OCI-LY3 (cell line): Measurements from ENCODE around the gene HPS5.

Experiments used
- H2AFZ ChIP-seq: fragments of 200-600, 300-600 bp; shearing (Covaris generic); 2 replicates; pipeline ENCODE4 v1.6.0; 2014; ENCODE audit warnings: antibody characterized with exemption, low read depth, low read length
- H3K27ac ChIP-seq: fragments of 200-600, 300-600 bp; sonication (generic); 2 replicates; pipeline ENCODE4 v1.5.1; 2014; ENCODE audit warnings: mild to moderate bottlenecking, low read length, moderate library complexity, mixed read lengths
- H3K27me3 ChIP-seq: fragments of 200-600, 300-600 bp; sonication (generic); 2 replicates; pipeline ENCODE4 v1.6.1; 2014; ENCODE audit warnings: low read depth, low read length, mixed read lengths
- H3K36me3 ChIP-seq: fragments of 200-600, 300-600 bp; sonication (generic); replicated peaks from 2 replicates; pipeline ENCODE3; 2014; ENCODE audit warnings: low read depth, low read length, mixed read lengths
- H3K4me1 ChIP-seq: fragments of 300-600, 200-600 bp; sonication (generic); 2 replicates; pipeline ENCODE4 v1.6.1; 2014; ENCODE audit warnings: low read length, mixed read lengths
- H3K4me2 ChIP-seq: fragments of 200-600, 300-600 bp; sonication (generic); 2 replicates; pipeline ENCODE4 v1.6.1; 2014; ENCODE audit warnings: low read length, mixed read lengths
- H3K4me3 ChIP-seq: fragments of 300-600, 200-600 bp; sonication (generic); 2 replicates; pipeline ENCODE4 v1.5.1; 2014; ENCODE audit warnings: antibody characterized with exemption, mild to moderate bottlenecking, low read length, moderate library complexity
- H3K79me2 ChIP-seq: fragments of 300-600, 200-600 bp; shearing (Covaris generic); 2 replicates; pipeline ENCODE4 v1.6.1; 2014; ENCODE audit warnings: mild to moderate bottlenecking, low read length, mixed read lengths
- H3K9ac ChIP-seq: fragments of 300-600, 200-600 bp; shearing (Covaris generic); 2 replicates; pipeline ENCODE4 v1.6.0; 2014; ENCODE audit warnings: mild to moderate bottlenecking, low read length, moderate library complexity
- H3K9me3 ChIP-seq: fragments of 200-600, 300-600 bp; shearing (Covaris generic); 2 replicates; pipeline ENCODE4 v1.6.1; 2014; ENCODE audit warnings: low read length, mixed read lengths; ENCODE audit not compliant: insufficient read depth
- H4K20me1 ChIP-seq: fragments of 200-600, 300-600 bp; sonication (generic); 2 replicates; pipeline ENCODE4 v1.6.1; 2016; ENCODE audit warnings: low read length, mixed read lengths; ENCODE audit not compliant: insufficient read depth
- CTCF ChIP-seq: fragments of 200-600, 300-600 bp; sonication (generic); IDR thresholded peaks from 2 replicates; pipeline ENCODE4 v1.5.1; 2014; ENCODE audit warnings: antibody characterized with exemption, low read length, low read depth
- EZH2phosphoT487 ChIP-seq: fragments of 200-600 bp; shearing (Covaris generic); IDR thresholded peaks from 2 replicates; pipeline ENCODE4 v1.6.1; 2018; ENCODE audit warnings: antibody characterized with exemption, mixed run types, low read depth

HPS5 gene

GRCh38 chr11:18322818-18323570 lies 1.1 kb upstream of the HPS5 start:
- Histone ChIP-seq H3K9me3 (no peaks in the 10 kb centered on the region), H3K4me3 (peak overlapping the region; percentile 91), H3K27ac (no peak overlapping the region; the same call in 1 of the 2 replicates), H3K4me2 (peak overlapping the region; percentile 89), H3K4me1 (peaks cover 42% of the 10 kb centered on the region), H3K79me2 (peaks cover 93% of the 10 kb centered on the region), H3K27me3 (no peaks in the 10 kb centered on the region), H3K36me3 (peaks cover 21% of the 10 kb centered on the region), H3K9ac (peak overlapping the region; percentile 95), H2AFZ (no peak overlapping the region), H4K20me1 (peaks cover 14% of the 10 kb centered on the region; the same call in 1 of the 2 replicates)
- TF ChIP-seq CTCF: no peak
- TF ChIP-seq EZH2phosphoT487: no peak

DNA sequence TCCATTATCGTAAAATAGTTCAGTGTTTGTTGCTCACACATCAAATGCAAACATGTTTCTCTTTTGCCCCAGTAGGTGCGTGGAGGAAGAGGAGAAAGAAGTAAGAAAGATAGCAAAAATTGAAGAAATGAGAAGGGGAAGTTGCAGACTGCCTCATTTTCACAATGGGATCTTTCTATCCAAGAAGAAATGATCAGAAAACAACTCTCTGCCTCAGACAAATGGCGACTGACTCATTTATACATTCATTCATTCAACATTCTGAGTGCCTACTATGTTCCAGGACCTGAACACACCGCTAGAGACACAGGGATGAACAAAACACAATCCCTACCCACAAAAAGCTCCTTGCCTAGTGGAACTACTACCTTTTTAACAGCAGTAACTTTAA lies 367 bp downstream of the HPS5 start:
- Histone ChIP-seq H3K4me1 (peaks cover 42% of the 10 kb centered on the region), H3K4me2 (peak overlapping the region; percentile 79), H4K20me1 (peaks cover 15% of the 10 kb centered on the region; the same call in 1 of the 2 replicates), H3K79me2 (peaks cover 93% of the 10 kb centered on the region), H3K27ac (peak overlapping the region; percentile 92), H3K36me3 (peaks cover 21% of the 10 kb centered on the region), H3K4me3 (peak overlapping the region; percentile 91), H3K9me3 (no peaks in the 10 kb centered on the region), H3K9ac (peak overlapping the region; percentile 95), H3K27me3 (no peaks in the 10 kb centered on the region), H2AFZ (peak overlapping the region; percentile 49)
- TF ChIP-seq CTCF: no peak
- no peak for TF ChIP-seq EZH2phosphoT487

GRCh38 chr11:18320617-18321016 lies 1.3 kb downstream of the HPS5 start:
- Histone ChIP-seq H4K20me1 (peaks cover 18% of the 10 kb centered on the region; the same call in 1 of the 2 replicates), H3K27me3 (no peaks in the 10 kb centered on the region), H3K27ac (peak overlapping the region; percentile 92; the same call in 1 of the 2 replicates), H3K36me3 (peaks cover 27% of the 10 kb centered on the region), H3K4me2 (peak overlapping the region; percentile 79), H3K4me3 (peak overlapping the region; percentile 91), H3K4me1 (peaks cover 45% of the 10 kb centered on the region), H3K79me2 (peaks cover 93% of the 10 kb centered on the region), H3K9me3 (no peaks in the 10 kb centered on the region), H2AFZ (no peak overlapping the region), H3K9ac (peak overlapping the region; percentile 95)
- TF ChIP-seq CTCF: no peak
- no peak for TF ChIP-seq EZH2phosphoT487

GRCh38 chr11:18319914-18320313 lies 2.0 kb downstream of the HPS5 start:
- Histone ChIP-seq H3K4me1 (peaks cover 50% of the 10 kb centered on the region), H3K79me2 (peaks cover 93% of the 10 kb centered on the region), H3K27ac (no peak overlapping the region), H3K4me3 (peak overlapping the region; percentile 91), H2AFZ (no peak overlapping the region), H3K4me2 (peak overlapping the region; percentile 79), H4K20me1 (peaks cover 19% of the 10 kb centered on the region; the same call in 1 of the 2 replicates), H3K9ac (peak overlapping the region; percentile 95), H3K9me3 (no peaks in the 10 kb centered on the region), H3K27me3 (no peaks in the 10 kb centered on the region), H3K36me3 (peaks cover 23% of the 10 kb centered on the region)
- TF ChIP-seq CTCF: no peak
- no peak for TF ChIP-seq EZH2phosphoT487
